NCI-H510A treated with DMSO at 0.1 percent for 48 hours (cell line): Measurements from ENCODE around the gene RAG1.
A peak's percentile ranks its signal among the peaks of the same experiment; 100 is the strongest.

Source experiments
- DNase-seq: peaks from one replicate; lab custom pipeline; 2025; lab: John Stamatoyannopoulos, UW

RAG1 gene

DNA sequence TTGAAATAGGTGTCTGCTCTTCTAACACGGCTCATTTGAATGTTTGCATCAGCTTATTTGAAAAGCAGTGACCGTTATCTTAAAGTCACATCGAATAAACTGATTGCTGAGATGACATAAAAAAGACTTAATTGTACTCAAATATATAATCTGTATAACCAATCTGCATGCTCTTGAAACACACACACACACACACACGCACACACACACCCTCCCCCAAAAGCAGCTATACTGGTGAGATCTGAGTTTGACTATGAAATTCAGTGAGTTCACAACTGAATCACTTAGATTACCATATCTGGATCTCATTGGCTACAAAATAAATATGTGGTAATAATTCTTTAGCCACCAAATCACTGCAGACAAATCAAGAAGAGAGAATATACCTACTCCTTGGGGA is 22.7 kb downstream of the RAG1 start:
- DNase-seq: no peak

DNA sequence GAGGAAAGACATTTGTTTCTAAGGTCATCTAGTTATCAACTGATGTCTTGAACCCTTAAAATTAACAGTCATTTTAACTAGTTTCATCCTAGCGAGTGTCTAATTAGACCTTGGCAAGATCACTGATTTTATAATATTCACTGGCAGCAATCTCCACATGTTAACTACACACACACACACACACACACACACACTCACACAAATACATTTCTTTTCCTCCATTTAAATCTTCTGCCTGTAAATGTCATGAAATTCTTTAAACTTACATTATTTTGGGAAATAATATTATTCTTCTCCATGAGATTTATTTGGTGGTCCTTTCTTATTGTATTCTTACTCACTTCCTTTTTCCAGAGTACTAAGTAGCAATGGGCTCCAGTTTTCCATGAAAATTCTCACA is 23.6 kb downstream of the RAG1 start:
- DNase-seq: no peak

DNA sequence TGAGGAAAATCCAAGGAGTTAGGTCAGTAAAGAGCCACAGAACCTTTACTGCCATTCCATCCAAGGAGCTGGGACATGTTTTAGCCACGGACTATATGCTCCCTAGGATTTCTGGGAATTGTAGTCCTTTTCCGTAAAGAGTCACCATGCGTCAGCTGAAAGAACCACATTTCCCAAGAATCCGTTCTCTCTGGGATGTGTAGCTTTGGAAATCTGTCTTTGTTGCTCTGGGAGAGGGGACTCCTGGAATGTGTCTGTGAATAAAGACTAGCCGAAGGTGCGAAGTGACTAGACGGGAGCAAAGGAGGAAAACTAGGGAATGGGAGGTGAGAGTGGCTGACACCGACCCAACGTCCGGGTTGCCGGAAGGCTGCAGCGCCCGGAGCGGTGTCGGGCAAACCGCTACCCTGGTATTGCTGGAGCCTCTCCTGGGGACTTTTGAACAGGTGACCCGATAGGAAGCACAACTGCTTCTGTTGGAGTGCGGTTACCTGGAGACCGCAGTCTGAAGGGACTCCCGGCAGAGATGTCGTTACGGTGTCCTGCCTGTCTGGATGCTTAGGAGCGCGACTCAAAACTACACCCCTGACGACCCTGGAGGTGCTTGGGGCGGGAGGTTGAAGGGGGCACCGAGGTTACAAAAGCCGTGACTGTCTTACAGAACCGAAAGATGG is 26.6 kb downstream of the RAG1 start, which contains the start of gene IFTAP:
Gene IFTAP, plus strand, starts transcription at position 187 of the 674 bp plus-strand sequence. CDS start 15,602 bp downstream, outside the sequence.
- peak; percentile 77 for DNase-seq

DNA sequence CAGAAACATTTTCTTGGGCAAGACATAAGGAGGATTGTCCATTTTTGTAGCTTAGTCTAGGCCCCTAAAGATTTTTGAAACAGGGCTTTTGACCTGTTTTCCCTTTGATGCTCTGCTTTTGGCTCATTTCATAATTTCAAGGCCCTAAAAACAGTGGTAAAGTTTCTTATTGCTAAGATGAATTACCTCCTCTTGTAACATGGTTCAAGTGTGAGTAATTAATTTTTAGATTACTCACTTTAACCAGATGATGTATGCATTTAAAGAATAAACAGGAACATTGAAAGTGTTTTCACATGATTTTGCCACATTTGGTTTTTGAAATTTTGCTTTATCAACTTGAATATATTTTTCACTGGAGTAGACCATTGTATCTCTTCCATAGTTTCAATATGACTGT is 29.1 kb downstream of the RAG1 start:
- DNase-seq: no peak

DNA sequence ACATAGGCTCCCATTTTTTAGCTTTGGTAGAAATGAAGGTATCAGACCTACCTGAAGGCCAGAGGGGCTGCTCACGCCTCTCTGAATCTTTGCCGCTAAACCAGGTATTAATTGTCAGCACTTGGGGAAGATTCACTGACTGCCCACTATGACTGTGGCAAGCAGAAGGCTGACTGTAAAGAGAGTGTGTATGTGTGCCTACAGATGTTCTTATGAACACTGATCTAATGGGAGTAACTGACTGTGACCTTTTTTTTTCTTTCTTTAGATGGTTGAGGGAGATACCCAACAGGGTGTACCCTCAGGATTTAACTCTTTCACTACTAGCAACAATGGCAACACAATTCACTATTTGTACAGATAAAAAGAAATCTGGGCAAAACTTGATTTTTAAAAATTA is 30.2 kb downstream of the RAG1 start, which contains the start of gene RAG2:
Gene RAG2, minus strand, starts transcription at position 186 of the 400 bp plus-strand sequence. CDS start 4,068 bp downstream, outside the sequence.
- no peak for DNase-seq

DNA sequence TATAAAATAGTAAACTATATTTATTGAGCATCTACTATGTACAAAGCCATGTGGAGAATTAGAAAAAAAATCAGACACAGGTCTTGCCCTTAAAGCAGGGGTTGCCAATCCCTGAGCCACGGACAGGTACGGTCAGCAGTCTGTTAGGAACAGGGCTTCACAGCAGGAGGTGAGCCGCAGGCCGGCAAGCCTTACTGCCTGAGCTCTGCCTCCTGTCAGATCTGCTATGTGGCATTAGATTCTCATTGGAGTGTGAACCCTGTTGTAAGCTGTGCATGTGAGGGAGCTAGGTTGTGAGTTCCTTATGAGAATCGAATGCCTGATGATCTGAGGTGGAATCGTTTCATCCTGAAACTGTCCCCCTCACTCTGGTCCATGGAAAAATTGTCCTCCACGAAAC is 32.4 kb downstream of the RAG1 start:
- DNase-seq: no peak

DNA sequence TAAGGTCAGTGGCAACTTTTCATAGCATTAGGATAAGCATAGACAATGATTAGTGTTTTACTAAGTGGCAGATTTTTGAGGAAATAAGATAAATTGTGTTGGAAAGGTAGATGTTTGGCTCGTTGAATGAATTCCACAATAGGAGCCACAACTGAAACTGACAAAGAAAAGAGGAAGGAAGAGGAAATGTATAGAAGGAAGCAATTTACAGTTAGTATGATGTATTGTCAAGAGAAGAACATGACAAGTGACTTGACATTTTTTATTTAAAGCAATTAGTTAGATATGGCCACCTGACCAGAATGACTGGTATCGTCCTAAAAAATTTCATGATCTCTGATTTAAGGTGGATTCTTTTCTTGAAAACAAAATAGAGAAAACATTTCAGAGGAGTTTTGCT is 33.3 kb downstream of the RAG1 start:
- DNase-seq: no peak

DNA sequence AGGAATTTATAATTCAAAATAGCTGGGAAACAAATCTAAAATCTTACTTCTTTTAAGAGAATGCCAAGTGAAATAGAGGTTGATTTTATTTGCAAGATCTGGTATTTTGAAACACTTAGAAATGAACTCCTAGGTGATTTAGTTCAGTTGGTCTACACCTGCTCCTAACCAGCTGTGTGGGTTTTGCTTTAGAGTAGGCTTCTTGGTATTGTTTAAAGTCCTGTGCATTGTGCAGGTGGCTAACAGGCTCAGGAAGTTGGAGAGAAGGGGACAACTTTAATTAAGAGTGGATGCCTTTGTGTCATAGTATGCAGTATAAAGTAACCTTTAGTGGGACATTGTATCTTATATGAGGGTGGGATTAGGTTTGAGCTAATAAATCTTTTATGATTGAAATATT is 34.3 kb downstream of the RAG1 start:
- DNase-seq: no peak

DNA sequence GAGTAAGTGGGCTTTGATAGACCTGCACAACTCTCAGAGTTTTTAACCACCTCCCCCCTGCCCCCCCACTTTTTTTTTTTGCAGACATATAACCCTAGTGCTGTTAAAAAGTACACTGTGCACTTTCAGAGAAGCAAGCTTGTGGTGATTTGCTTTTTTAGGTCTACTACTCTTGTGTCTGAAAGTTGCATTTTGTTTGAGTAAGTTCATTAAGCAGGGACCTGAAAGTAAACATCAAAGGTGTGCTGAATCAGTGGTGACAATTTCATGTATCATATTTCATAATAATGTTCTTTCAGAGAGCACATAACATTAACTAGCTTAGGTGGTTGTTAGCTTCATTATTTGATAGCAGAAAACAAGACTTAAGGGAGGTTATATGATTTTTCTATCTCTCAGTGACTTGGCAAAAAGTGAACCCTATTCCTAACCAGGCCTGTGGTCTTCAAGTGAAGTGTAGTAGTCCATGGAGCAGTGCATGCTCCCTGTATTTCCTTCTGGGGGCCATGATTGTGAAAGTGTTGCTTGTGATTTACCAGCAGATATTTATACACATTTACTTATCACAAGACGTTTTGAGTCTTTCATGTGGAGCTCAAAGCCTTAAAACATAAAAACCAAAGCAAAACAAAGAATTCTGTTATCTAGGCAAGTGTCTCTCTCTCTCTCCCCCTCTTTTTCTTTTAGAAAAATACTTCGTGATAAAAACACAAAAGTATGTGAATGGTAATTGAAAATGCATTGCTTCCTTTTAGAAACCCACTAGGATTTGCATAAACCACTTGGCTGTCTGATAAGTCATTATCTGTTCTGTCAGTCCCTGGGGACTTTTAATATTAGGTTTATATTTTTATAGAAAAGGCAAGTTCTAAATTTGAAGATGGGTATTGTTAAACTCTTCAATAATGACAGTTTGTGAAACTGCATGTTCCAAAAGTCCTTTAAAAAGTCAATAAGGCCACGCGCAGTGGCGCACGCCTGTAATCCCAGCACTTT is 37.7 kb downstream of the RAG1 start:
- no peak for DNase-seq

DNA sequence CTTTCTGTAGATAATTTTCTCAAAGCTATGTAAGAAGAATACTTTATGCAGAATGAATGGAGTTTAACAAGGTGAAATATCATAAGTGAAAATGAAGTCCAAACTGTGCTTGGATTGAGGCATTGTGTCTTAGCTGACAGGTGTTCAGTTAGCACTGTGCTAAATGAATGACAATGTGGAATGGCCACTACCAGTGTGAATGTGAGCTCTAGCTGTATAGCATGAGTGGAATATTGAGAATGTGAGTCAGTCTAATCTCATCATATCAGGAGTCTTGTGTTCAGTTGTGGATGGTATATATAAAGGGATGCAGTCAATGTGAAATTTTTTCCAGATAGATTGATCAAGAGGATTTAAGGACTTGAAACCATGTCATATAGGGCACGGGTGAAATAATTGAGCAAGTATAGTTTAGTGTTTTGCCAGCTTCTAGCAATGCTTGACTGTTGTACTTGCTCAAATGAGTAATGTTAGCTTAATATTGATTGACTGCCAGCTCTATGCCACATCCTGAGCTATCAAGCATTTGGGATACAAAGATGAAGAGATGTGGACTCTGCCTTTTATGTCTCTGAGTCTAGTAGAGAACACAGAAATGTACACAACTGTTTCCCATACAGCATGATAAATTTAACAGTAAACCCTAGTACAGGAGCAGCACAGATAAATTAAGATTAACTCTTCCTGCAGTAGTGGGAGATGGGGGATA is 40.8 kb downstream of the RAG1 start:
- no peak for DNase-seq

DNA sequence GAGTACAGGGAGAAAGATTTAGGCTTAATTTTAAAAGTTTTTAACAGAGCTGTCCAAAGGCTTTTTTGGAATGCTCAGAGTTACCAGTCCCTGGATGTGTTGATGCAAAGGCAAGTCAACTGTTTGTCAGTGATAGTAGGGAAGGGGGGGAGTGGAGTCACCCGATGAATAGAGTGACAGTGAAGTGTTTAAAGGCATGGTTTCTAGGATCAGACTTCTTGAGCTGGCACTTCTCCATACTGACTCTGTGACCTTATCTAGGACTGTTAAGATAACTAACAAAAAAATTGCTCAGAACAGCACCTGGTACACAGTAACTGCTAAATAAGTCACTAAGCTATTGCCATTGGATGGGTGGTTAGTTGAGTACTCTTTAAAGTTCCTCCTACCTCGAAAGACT is 41.6 kb downstream of the RAG1 start:
- no peak for DNase-seq

DNA sequence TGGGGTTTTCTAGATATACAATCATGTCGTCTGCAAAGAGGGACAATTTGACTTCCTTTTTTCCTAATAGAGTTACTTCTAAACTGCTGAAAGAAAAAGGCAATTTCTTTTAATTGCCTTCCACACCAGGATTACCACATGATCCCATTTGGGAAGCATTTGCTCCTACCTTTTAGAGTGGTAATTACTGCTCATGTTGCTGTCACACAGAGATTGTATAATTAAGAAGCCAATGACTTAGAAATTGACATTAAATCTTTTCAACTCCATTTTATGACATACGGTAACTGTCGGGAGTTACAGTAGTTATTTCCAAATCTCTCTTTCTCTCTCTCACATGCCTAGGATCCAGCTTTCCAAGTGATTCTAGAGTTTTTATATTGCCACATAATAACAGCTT is 48.0 kb downstream of the RAG1 start:
- DNase-seq: no peak

DNA sequence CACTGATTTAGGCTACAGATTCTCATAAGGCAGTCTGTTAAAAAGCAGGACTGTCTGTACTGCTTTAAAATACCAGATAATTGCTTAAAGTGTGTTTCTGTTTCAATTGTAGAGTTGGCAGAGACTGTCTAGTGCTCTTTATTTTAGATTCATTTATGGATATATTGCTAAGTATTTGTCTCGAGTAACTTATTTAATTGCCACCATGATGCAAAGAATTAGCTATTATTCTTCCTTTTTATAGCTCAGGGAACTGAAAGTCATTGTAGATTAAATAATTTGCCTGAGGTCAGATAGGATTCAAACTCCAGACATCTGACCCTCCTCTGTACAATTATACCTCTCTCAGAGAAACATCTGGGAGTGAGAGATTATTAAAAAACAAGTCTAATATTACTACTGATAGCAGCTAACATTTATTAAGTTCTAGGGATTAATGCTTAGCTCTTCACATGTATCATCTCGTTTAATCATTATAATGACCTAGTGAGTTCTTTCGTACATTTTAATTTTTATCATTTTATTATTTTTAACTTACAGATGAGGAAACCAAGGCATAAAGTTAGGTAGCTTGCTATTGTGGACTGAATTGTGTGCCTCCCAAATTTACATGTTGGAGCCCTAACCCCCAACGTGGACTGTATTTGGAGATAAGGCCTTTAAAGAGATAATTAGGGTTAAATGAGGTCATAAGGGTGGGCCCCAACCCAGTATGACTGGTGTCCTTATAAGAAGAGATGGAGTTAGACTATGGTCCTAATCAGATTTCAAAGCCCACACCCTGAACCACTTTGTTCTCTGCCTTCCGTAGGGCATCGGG is 49.9 kb downstream of the RAG1 start:
- DNase-seq: no peak

DNA sequence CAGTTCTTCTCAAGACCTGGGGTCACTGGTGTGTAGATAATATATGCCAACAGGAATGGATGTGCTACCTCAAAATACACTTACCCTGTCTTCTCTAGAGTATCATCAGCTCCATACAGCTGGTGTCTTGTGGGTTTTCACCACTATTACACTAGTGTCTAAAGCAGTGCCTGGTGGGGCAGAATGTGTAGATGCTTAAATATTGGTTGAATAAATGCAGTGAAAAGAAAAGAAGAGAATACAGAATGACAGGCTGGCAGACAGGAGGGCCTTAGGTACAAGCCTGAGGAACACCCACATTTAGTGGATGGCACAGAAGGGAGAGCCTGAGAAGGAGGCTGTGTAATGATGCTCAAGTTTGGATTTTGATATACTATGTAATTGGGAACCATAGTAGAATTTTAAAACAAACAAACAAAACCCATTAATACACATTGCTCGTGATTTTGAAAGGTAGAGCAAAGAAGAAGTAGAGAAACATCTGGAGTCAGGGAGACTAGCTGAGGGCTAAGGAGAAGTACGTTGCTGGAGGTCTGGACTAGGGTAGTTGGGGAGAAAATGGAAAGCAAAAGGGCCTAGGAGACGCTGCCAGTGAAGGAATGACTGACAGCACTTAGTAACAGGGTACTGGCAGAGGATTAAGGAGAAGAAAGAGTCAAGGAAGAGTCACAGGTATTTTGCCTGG is 50.7 kb downstream of the RAG1 start:
- no peak for DNase-seq

DNA sequence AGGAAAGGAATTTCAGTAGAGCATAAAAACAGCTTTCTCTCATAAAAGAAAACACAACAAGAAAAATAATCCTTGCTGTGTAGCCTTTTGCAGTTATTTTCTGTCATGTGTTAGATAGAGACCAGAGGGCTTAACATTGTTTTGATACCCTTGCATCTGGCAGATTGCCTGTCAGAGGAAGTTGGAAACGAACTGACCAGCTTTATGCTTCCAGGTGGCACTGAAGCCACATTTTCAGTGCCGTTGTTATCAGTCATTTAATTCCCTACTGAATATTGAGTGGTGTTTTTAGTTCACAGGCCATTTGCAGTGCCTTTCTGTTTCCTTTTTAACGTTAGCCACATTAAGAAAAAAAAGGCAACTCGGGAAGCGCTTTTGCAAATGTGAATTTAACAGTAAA is 51.7 kb downstream of the RAG1 start:
- no peak for DNase-seq

DNA sequence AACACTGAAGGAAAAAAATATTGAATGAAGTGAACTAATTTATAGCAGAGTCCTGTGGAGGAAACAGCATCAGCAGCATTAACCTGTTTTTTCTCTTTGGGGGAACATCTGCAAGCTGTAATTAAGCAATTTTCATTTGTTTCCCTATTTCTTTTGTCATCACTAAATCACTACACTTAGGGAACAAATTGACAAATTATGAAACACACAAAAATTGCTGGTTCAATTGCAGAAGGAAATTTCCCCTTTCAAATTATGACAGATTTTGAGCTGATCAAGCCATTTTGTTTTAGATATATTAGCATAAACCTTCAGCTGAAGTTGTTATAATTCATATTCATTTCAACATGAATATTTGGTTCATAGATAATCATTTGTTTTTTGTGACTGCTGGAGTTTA is 52.4 kb downstream of the RAG1 start:
- DNase-seq: no peak

DNA sequence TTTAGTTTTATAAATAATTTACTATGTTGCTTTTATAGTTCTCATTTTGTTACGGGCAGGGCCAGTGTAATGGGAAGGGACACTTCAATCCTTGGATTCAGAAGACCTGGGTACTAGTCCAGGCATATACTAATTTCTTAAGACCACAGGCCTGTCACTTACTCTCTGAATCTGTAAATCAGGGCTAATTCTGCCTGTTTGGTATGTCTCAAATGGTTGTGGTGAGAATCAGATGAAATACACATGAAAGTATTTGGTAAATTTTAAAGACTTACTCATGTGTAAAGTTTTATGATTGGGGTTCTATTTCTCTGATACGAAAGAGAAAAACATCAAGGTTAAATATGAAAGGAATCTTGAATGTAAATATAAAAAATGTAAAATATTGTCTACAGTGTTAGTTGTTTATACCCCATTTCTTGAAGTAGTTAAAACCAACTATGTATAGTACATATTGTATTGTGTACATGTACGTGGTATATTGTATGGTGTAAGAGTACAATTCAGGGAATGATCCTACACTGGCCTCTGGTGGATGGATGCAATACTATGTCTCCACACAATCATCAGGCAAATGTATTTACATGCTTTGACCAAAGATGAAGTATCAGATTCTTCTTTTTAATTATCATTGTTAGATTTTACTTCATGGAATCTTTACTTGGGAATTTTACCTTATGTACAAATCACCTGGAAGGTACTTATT is 54.8 kb downstream of the RAG1 start:
- no peak for DNase-seq

DNA sequence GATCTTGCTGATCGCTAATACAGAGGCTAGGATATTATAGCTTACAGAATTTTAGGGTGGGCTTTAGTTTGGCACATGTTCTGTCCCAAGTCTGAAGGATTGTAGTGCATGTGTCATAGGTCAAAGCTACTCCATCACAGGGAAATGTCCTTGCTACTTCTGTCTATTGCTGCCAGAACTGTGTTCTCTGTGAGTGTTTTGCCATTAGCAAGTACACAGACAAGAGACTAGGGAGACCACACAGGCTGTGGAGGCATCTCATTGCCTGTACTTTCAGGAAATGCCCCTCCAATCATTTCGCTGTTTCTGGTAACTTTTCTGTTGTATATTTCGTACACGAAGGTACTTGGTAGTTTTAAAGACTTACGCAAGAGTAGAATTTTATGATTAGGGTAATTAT is 55.7 kb downstream of the RAG1 start:
- DNase-seq: no peak

DNA sequence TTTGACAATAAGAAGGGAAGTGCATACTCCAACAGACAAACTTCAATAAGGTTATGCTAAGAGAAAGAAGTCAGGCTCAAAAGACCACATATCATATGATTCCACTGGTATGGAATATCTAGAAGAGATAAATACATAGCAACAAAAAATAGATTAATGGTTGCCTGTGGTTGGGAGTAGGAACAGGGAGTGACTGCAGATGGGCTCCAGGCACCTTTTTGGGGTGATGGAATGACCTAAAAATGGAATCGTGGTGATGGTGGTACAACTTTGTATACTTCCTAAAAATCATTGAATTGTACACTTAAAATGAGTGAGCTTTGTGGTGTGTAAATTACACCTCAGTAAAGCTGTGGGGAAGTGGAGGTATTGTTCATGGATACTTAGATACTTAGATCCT is 59.2 kb downstream of the RAG1 start:
- no peak for DNase-seq

DNA sequence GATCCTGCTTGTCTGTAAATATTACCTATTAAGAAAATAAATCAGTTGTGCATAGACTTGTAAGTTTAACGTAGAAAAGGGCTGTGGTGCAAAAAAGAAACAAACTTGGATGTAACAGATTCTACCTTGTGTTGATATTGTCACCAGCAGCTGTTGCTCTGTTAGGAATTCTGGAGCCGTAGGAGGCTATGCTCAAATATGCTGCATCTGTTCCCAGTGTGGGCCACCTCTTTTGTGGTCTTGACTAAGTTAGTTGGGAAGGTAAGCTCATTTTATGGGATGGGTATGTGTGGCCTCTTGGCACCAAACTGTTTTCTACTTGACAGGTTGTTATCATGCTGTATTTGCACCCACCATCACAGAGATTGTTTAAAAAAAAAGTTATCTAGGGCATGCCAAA is 59.7 kb downstream of the RAG1 start:
- DNase-seq: no peak
